Bronchial epithelial cell (primary cell): Measurements from ENCODE around the gene MGAT5B. TPM values are rescaled to one million over a fixed set of nuclear protein-coding genes. Genes with fewer than 3 reads are reported as not detected.
A peak's percentile ranks its signal among the peaks of the same experiment; 100 is the strongest.

Source experiments
- DNase-seq: peaks from one replicate; pipeline ENCODE4 v3.0.0-alpha.2; 2010; ENCODE audit warnings: low read depth
- FAIRE-seq: peaks from 2 replicates; lab custom pipeline; 2011; peaks lifted over from hg19 to GRCh38; lab: Jason Lieb, UNC
- H3K27me3 ChIP-seq: 2 replicates; pipeline ENCODE4 v1.5.1; 2011; ENCODE audit warnings: low read length; ENCODE audit not compliant: control insufficient read depth, insufficient read depth
- H3K36me3 ChIP-seq: 2 replicates; pipeline ENCODE4 v1.5.1; 2011; ENCODE audit warnings: low read length; ENCODE audit not compliant: control insufficient read depth, insufficient read depth
- H3K4me3 ChIP-seq: 2 replicates; pipeline ENCODE4 v1.5.1; 2011; ENCODE audit warnings: mild to moderate bottlenecking, low read depth, low read length, control low read depth
- CTCF ChIP-seq: IDR thresholded peaks from 2 replicates; pipeline ENCODE4 v1.5.1; 2011; ENCODE audit warnings: mild to moderate bottlenecking, moderate library complexity, low read length, control low read depth, inconsistent platforms; ENCODE audit not compliant: insufficient read depth, severe bottlenecking
- total RNA-seq: library from RNA; depleted of rRNA; stranded (reverse); fragments of >200 nt; gene quantifications from 2 replicates; pipeline ENCODE4 v1.2.1, GENCODE V29; 2014

Gene MGAT5B
- total RNA-seq, 1 donor from 2014 or later, result not detected

- no peaks in the 10 kb centered on the region for H3K36me3 ChIP-seq
- DNase-seq, result no peak
- no peak for FAIRE-seq
- TF ChIP-seq CTCF, result no peak
- peaks cover 6% of the 10 kb centered on the region for H3K27me3 ChIP-seq
- no peak overlapping the region for H3K4me3 ChIP-seq
These were observed 57.3 kb downstream of the MGAT5B start for GRCh38 chr17:76925441-76925891.

GRCh38 chr17:76926237-76926866, 58.1 kb downstream of the MGAT5B start:
- H3K27me3 ChIP-seq, result peaks cover 4% of the 10 kb centered on the region
- H3K36me3 ChIP-seq, result no peaks in the 10 kb centered on the region
- FAIRE-seq, result peak; percentile 89
- DNase-seq, result no peak
- TF ChIP-seq CTCF, result no peak
- no peak overlapping the region for H3K4me3 ChIP-seq

GRCh38 chr17:76927577-76927976, 59.4 kb downstream of the MGAT5B start:
- Histone ChIP-seq H3K4me3 (no peak overlapping the region), H3K36me3 (no peaks in the 10 kb centered on the region), H3K27me3 (peaks cover 4% of the 10 kb centered on the region)
- no peak for TF ChIP-seq CTCF
- DNase-seq (no peak), FAIRE-seq (no peak)

GRCh38 chr17:76927982-76928381, 59.8 kb downstream of the MGAT5B start:
- FAIRE-seq, result no peak
- Histone ChIP-seq H3K27me3 (peaks cover 4% of the 10 kb centered on the region), H3K4me3 (no peak overlapping the region), H3K36me3 (no peaks in the 10 kb centered on the region)
- TF ChIP-seq CTCF, result no peak
- no peak for DNase-seq

- DNase-seq (no peak), FAIRE-seq (no peak)
- H3K27me3 ChIP-seq, result peaks cover 1% of the 10 kb centered on the region
These were observed 60.9 kb downstream of the MGAT5B start for GRCh38 chr17:76929148-76929547.

More at GRCh38 chr17:76929148-76929547, 60.9 kb downstream of the MGAT5B start:
- no peak for TF ChIP-seq CTCF
- Histone ChIP-seq H3K4me3 (no peak overlapping the region), H3K36me3 (no peaks in the 10 kb centered on the region)
